HepG2 (cell line): ENCODE data around the gene LDB2.

Experiments
- ATF7 ChIP-seq, 2 experiments: fragments of 450-650 bp in 1 of 2; sonication (generic) in 1 of 2; formaldehyde crosslinking in 1 of 2; IDR thresholded peaks; 2 replicates each; pipeline versions ENCODE4 v1.4.0 to v1.6.1; 2016 to 2020; ENCODE audit warnings: antibody characterized with exemption in 1 of 2, mild to moderate bottlenecking in 1 of 2, missing genetic modification reagents in 1 of 2
- CBX2 ChIP-seq, 2 experiments: fragments of 200-600 bp in 1 of 2; sonication (generic); formaldehyde crosslinking in 1 of 2; IDR thresholded peaks; 2 replicates each; pipeline versions ENCODE4 v1.7.0 to v1.8.1; 2018 to 2022; ENCODE audit warnings: low read depth in 2 of 2, low read length in 1 of 2, mild to moderate bottlenecking in 1 of 2, missing genetic modification reagents in 1 of 2
- ZNF891 ChIP-seq: sonication (generic); formaldehyde crosslinking; IDR thresholded peaks from 2 replicates; pipeline ENCODE4 v1.5.0; 2020; ENCODE audit warnings: mild to moderate bottlenecking, missing genetic modification reagents
- TF ChIP-seq, protein P1 (sequence below): sonication (generic); formaldehyde crosslinking; IDR thresholded peaks from 2 replicates; pipeline ENCODE4 v1.4.0; 2020; ENCODE audit warnings: mild to moderate bottlenecking, missing genetic modification reagents, borderline replicate concordance
- TF ChIP-seq, protein P2 (sequence below): sonication (generic); formaldehyde crosslinking; IDR thresholded peaks from 2 replicates; pipeline ENCODE4 v1.5.0; 2020; ENCODE audit warnings: mild to moderate bottlenecking, missing genetic modification reagents, moderate library complexity

DNA sequence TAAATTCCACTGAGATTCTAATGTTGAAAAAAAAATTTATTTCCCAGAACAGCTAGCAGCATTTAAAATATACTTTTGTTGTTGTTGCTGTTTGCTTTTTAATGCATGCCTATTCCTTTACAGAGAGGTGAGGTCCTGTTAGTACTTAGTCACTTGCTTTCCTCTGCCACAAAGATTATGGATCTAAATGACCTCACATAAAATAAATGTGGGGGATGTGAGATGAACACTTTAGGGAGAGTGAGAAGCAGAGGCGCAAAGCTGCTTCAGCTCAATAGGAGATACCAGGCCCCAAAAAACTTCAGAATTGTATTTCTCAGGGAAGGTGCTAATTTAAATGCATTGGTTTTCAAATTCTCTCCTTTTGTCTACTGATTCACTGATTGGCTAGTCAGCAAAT, 4.0 kb downstream of the LDB2 start:
- TF ChIP-seq, protein P1, sequence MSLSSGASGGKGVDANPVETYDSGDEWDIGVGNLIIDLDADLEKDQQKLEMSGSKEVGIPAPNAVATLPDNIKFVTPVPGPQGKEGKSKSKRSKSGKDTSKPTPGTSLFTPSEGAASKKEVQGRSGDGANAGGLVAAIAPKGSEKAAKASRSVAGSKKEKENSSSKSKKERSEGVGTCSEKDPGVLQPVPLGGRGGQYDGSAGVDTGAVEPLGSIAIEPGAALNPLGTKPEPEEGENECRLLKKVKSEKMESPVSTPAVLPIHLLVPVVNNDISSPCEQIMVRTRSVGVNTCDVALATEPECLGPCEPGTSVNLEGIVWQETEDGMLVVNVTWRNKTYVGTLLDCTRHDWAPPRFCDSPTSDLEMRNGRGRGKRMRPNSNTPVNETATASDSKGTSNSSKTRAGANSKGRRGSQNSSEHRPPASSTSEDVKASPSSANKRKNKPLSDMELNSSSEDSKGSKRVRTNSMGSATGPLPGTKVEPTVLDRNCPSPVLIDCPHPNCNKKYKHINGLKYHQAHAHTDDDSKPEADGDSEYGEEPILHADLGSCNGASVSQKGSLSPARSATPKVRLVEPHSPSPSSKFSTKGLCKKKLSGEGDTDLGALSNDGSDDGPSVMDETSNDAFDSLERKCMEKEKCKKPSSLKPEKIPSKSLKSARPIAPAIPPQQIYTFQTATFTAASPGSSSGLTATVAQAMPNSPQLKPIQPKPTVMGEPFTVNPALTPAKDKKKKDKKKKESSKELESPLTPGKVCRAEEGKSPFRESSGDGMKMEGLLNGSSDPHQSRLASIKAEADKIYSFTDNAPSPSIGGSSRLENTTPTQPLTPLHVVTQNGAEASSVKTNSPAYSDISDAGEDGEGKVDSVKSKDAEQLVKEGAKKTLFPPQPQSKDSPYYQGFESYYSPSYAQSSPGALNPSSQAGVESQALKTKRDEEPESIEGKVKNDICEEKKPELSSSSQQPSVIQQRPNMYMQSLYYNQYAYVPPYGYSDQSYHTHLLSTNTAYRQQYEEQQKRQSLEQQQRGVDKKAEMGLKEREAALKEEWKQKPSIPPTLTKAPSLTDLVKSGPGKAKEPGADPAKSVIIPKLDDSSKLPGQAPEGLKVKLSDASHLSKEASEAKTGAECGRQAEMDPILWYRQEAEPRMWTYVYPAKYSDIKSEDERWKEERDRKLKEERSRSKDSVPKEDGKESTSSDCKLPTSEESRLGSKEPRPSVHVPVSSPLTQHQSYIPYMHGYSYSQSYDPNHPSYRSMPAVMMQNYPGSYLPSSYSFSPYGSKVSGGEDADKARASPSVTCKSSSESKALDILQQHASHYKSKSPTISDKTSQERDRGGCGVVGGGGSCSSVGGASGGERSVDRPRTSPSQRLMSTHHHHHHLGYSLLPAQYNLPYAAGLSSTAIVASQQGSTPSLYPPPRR = no peak
- TF ChIP-seq CBX2 (IDR thresholded peaks at IDR 0.05; ENCODE audit: low read depth, low read length) = no peak
- no peak for TF ChIP-seq CBX2 (CRISPR knock-in tag; IDR thresholded peaks at IDR 0.05; ENCODE audit: low read depth)
- no peak for TF ChIP-seq ATF7 (IDR thresholded peaks at IDR 0.05)
- no peak for TF ChIP-seq ATF7 (CRISPR knock-in tag; IDR thresholded peaks at IDR 0.05)
- TF ChIP-seq, protein P2, sequence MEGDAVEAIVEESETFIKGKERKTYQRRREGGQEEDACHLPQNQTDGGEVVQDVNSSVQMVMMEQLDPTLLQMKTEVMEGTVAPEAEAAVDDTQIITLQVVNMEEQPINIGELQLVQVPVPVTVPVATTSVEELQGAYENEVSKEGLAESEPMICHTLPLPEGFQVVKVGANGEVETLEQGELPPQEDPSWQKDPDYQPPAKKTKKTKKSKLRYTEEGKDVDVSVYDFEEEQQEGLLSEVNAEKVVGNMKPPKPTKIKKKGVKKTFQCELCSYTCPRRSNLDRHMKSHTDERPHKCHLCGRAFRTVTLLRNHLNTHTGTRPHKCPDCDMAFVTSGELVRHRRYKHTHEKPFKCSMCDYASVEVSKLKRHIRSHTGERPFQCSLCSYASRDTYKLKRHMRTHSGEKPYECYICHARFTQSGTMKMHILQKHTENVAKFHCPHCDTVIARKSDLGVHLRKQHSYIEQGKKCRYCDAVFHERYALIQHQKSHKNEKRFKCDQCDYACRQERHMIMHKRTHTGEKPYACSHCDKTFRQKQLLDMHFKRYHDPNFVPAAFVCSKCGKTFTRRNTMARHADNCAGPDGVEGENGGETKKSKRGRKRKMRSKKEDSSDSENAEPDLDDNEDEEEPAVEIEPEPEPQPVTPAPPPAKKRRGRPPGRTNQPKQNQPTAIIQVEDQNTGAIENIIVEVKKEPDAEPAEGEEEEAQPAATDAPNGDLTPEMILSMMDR (CRISPR knock-in tag) = no peak
- no peak for TF ChIP-seq ZNF891 (CRISPR knock-in tag)
